ENCODE measurements around the gene SLC25A10. TPM values are rescaled to one million over a fixed set of nuclear protein-coding genes. Genes with fewer than 3 reads are reported as not detected.

The SLC25A10 gene
- polyA plus RNA-seq, 1 donor from 2014 or later: 8.7 TPM

- Histone ChIP-seq H3K4me2 (ENCODE audit: low read length) (no peak overlapping the region), H3K27ac (ENCODE audit: low read length) (no peak overlapping the region), H3F3A (ENCODE audit: insufficient read depth, low read length, poor library complexity, severe bottlenecking) (no peaks in the 10 kb centered on the region), H3K9ac (ENCODE audit: low read length) (no peak overlapping the region), H3K36me3 (ENCODE audit: insufficient read depth, low read length) (peaks cover 5% of the 10 kb centered on the region), H3K79me2 (replicated peaks; ENCODE audit: insufficient read depth, low read length) (no peaks in the 10 kb centered on the region), H2AFZ (ENCODE audit: low read depth, low read length) (no peak overlapping the region), H3K27me3 (ENCODE audit: insufficient read depth, low read depth, low read length) (no peaks in the 10 kb centered on the region), H3K4me3 (ENCODE audit: low read length) (no peak overlapping the region), H3K9me2 (ENCODE audit: insufficient read depth, low read length) (no peaks in the 10 kb centered on the region), H3K9me3 (ENCODE audit: low read length) (no peaks in the 10 kb centered on the region), H4K20me1 (ENCODE audit: insufficient read depth) (no peaks in the 10 kb centered on the region)
- no peak for TF ChIP-seq MXI1 (conservative IDR thresholded peaks at IDR 0.05; ENCODE audit: poor library complexity, severe bottlenecking)
- no peak for TF ChIP-seq CTCF (IDR thresholded peaks at IDR 0.05; ENCODE audit: poor library complexity, severe bottlenecking)
- TF ChIP-seq EP300 (conservative IDR thresholded peaks at IDR 0.05; ENCODE audit: poor library complexity, severe bottlenecking): no peak
- TF ChIP-seq, protein P1, sequence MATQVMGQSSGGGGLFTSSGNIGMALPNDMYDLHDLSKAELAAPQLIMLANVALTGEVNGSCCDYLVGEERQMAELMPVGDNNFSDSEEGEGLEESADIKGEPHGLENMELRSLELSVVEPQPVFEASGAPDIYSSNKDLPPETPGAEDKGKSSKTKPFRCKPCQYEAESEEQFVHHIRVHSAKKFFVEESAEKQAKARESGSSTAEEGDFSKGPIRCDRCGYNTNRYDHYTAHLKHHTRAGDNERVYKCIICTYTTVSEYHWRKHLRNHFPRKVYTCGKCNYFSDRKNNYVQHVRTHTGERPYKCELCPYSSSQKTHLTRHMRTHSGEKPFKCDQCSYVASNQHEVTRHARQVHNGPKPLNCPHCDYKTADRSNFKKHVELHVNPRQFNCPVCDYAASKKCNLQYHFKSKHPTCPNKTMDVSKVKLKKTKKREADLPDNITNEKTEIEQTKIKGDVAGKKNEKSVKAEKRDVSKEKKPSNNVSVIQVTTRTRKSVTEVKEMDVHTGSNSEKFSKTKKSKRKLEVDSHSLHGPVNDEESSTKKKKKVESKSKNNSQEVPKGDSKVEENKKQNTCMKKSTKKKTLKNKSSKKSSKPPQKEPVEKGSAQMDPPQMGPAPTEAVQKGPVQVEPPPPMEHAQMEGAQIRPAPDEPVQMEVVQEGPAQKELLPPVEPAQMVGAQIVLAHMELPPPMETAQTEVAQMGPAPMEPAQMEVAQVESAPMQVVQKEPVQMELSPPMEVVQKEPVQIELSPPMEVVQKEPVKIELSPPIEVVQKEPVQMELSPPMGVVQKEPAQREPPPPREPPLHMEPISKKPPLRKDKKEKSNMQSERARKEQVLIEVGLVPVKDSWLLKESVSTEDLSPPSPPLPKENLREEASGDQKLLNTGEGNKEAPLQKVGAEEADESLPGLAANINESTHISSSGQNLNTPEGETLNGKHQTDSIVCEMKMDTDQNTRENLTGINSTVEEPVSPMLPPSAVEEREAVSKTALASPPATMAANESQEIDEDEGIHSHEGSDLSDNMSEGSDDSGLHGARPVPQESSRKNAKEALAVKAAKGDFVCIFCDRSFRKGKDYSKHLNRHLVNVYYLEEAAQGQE (IDR thresholded peaks at IDR 0.05; ENCODE audit: borderline replicate concordance): no peak
- no peak for TF ChIP-seq EZH2 (IDR thresholded peaks at IDR 0.05; ENCODE audit: borderline replicate concordance, insufficient read depth, low read length, poor library complexity, severe bottlenecking)
- TF ChIP-seq TAF1 (IDR thresholded peaks at IDR 0.05; ENCODE audit: low read depth): no peak
- TF ChIP-seq SMC3 (conservative IDR thresholded peaks at IDR 0.05; ENCODE audit: poor library complexity): no peak
- no peak for TF ChIP-seq RAD21 (conservative IDR thresholded peaks at IDR 0.05)
- no peak for TF ChIP-seq POLR2AphosphoS5 (IDR thresholded peaks at IDR 0.05)
These were observed 17.3 kb upstream of the SLC25A10 start for GRCh38 chr17:81694810-81695209.

- Histone ChIP-seq H3F3A (ENCODE audit: insufficient read depth, low read length, poor library complexity, severe bottlenecking) (no peaks in the 10 kb centered on the region), H3K9ac (ENCODE audit: low read length) (no peak overlapping the region), H3K36me3 (ENCODE audit: insufficient read depth, low read length) (peaks cover 5% of the 10 kb centered on the region), H3K27me3 (ENCODE audit: insufficient read depth, low read depth, low read length) (no peaks in the 10 kb centered on the region), H3K4me3 (ENCODE audit: low read length) (no peak overlapping the region), H3K27ac (ENCODE audit: low read length) (no peak overlapping the region), H4K20me1 (ENCODE audit: insufficient read depth) (no peaks in the 10 kb centered on the region), H3K9me3 (ENCODE audit: low read length) (no peaks in the 10 kb centered on the region), H3K79me2 (replicated peaks; ENCODE audit: insufficient read depth, low read length) (no peaks in the 10 kb centered on the region), H3K4me2 (ENCODE audit: low read length) (no peak overlapping the region), H3K9me2 (ENCODE audit: insufficient read depth, low read length) (no peaks in the 10 kb centered on the region), H2AFZ (ENCODE audit: low read depth, low read length) (no peak overlapping the region)
- TF ChIP-seq POLR2AphosphoS5 (IDR thresholded peaks at IDR 0.05): no peak
- no peak for TF ChIP-seq CTCF (IDR thresholded peaks at IDR 0.05; ENCODE audit: poor library complexity, severe bottlenecking)
- no peak for TF ChIP-seq MXI1 (conservative IDR thresholded peaks at IDR 0.05; ENCODE audit: poor library complexity, severe bottlenecking)
- TF ChIP-seq, protein P1 (IDR thresholded peaks at IDR 0.05; ENCODE audit: borderline replicate concordance): no peak
- no peak for TF ChIP-seq RAD21 (conservative IDR thresholded peaks at IDR 0.05)
- TF ChIP-seq TAF1 (IDR thresholded peaks at IDR 0.05; ENCODE audit: low read depth): no peak
- TF ChIP-seq EP300 (conservative IDR thresholded peaks at IDR 0.05; ENCODE audit: poor library complexity, severe bottlenecking): no peak
- no peak for TF ChIP-seq EZH2 (IDR thresholded peaks at IDR 0.05; ENCODE audit: borderline replicate concordance, insufficient read depth, low read length, poor library complexity, severe bottlenecking)
- TF ChIP-seq SMC3 (conservative IDR thresholded peaks at IDR 0.05; ENCODE audit: poor library complexity): no peak
These were observed 16.9 kb upstream of the SLC25A10 start for GRCh38 chr17:81695211-81695610.

Measured in neural cell (in vitro differentiated cells).